ENCODE data around the gene IP6K3.
A peak's percentile ranks its signal among the peaks of the same experiment; 100 is the strongest.

The IP6K3 gene

DNA sequence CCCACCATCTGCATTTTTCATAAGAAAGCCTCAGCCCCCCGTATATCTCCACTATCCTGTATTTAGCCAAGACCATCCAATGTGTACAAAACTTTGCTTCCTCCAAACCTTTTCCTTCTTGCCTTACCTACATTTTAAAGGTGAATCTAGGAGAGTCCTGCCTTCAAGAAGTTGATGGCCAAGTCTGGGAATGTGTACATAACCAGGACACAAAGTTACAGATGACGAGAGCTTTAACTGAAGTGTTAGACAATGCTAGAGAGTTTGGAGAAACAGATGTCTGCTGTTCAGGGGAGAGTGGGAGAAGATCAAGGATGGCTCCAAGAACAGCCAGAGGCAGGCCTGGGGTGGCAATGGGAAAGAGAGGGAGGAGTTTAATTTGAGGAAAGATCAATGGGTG is 32.9 kb downstream of the IP6K3 start:
- peak overlapping the region; percentile 92 for H3K27ac ChIP-seq
- no peak for TF ChIP-seq ZFX (IDR thresholded peaks at IDR 0.05)
- TF ChIP-seq, protein P1, sequence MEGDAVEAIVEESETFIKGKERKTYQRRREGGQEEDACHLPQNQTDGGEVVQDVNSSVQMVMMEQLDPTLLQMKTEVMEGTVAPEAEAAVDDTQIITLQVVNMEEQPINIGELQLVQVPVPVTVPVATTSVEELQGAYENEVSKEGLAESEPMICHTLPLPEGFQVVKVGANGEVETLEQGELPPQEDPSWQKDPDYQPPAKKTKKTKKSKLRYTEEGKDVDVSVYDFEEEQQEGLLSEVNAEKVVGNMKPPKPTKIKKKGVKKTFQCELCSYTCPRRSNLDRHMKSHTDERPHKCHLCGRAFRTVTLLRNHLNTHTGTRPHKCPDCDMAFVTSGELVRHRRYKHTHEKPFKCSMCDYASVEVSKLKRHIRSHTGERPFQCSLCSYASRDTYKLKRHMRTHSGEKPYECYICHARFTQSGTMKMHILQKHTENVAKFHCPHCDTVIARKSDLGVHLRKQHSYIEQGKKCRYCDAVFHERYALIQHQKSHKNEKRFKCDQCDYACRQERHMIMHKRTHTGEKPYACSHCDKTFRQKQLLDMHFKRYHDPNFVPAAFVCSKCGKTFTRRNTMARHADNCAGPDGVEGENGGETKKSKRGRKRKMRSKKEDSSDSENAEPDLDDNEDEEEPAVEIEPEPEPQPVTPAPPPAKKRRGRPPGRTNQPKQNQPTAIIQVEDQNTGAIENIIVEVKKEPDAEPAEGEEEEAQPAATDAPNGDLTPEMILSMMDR (conservative IDR thresholded peaks at IDR 0.05): no peak

DNA sequence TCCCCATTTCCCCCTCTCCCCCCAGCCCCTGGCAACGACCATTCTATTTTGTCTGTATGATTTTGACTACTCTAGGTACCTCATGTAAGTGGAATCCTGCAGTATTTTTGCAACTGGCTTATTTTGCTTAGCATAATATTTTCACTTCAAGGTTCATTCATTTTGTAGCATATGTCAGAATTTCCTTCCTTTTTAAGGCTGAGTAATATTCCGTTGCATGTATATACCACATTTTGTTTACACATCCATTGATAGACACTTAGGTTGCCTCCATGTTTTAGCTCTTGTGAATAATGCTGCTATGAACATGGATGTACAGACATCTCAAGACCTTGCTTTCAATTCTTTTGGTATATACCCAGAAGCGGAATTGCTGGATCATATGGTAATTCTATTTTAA is 33.8 kb downstream of the IP6K3 start:
- TF ChIP-seq, protein P1 (conservative IDR thresholded peaks at IDR 0.05): no peak
- H3K27ac ChIP-seq: peak overlapping the region; percentile 91

DNA sequence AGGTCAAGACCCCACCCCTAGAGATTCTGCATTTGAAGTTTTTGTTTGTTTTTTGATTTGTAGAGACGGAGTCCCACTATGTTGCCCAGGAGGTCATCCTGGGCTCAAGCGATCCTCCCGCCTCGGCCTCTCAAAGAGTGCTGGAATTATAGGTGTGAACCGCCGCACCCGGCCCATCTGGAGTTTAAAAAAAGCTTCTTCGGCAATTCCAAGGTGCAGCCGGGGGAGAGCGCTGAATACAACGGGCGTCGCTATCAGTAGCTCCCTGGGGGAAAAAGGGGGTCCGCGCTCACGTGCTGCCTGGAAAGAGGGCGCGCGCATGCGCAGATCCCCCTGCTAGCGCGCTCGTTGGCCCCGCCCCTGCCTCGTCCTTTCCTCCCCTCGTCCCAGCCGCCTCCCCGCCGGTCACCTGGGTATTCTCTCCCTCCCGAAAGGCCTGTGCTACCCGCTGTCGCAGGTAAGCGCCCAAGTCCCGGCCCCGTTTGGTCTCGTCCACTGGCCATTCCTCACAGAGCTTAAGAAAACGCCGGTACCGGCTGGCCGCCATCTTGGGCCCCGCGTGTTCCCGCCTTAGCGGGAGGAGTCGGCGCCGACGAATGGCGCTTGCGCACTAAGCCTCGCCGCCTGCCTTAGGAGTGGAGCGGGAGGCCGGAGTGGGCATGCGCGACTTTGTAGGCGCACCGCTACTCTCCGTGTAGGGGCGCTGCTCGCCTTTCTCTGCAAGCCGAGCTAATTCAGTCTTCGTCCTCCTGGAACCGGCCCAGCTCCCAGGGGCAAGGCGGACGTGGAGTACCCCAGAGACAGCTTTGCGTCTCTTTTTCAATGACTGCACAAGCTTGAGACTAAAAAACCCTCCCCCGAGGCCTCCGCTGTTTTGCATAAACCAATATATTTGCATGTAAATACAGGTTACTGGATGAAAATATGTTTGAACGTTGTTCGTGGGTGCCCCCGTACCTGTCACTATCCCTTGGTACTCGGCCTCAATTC is 35.3 kb downstream of the IP6K3 start, which contains the start of gene UQCC2:
UQCC2 (minus strand) TSS at position 561 of the 990 bp plus-strand sequence; CDS start at position 547, 14 bp downstream.
- no peak for TF ChIP-seq ZFX (IDR thresholded peaks at IDR 0.05)
- TF ChIP-seq, protein P1 (conservative IDR thresholded peaks at IDR 0.05): peak; percentile 83
- H3K27ac ChIP-seq: peak within 1 kb of the TSS; percentile 91

DNA sequence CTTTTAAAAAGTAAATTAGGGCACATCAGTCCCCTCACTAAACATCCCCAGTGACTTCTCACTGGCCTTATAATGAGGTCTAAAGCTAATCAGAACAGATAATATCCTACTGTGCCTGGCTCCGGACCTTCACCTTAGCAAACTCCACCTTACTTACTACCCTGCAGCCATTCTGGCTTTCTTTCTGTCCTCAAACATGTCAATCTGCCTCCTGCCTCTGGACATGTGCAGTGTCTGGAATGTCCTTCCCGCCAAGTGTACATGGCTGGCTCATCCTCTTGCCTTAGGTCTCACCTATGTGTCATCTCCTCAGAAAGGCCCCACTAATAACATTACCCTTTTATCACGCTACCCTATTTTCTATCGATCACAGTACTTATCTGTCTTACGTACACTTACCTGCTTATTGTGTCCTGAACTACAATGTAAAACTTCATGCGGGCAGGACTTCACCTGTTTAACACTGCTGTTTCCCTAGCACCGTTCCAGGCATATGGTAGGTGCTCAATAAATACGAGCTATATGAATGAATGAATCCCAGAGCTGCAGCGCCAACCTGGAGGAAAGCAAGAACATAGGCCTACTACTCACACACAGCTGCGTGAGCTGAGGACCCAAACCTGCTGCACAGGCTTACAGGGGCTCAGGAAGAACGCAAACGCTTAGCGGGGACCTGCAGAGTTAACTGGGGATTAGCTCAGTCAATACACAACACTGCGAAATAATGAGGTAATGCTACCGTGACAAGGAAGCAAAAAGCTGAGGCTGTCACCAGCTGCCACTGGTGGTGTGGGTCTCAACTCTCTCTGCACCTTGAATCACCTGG is 36.2 kb downstream of the IP6K3 start:
- TF ChIP-seq ZFX (IDR thresholded peaks at IDR 0.05): no peak
- TF ChIP-seq, protein P1 (conservative IDR thresholded peaks at IDR 0.05): no peak
- H3K27ac ChIP-seq: peak overlapping the region; percentile 91

DNA sequence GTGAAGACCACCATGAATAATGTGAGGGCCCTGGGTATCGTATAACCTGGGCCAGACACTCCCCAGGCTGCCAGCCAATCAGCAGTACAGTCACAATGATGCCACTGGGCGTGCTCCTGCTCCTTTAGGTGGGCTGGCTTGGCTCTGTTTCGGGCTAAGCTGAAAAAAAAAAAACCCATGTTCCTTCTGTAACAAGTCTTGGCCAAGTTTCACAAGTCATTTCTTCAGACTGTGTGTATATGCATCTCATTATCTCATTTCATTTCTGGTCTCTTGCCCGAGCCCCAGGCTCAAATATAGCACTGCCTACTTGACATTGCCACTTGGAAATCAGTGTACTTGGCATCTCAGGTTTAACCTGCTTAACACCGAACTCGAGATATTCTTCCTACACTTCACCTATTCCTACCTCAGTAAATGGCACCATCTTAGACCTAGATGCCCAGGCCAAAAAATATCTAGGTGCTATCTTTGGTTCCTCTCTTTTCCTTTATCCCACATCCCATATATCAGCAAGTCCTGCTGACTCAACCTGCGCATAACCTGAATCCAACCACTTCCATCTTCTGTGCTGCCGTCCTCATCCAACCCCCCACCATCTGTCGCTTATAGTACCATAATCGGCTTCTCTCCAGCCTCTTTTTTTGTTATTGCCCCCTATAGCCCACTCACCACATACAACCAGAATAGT is 37.0 kb downstream of the IP6K3 start:
- TF ChIP-seq ZFX (IDR thresholded peaks at IDR 0.05): no peak
- TF ChIP-seq, protein P1 (conservative IDR thresholded peaks at IDR 0.05): no peak
- peak overlapping the region; percentile 91; the same call in 1 of the 2 replicates for H3K27ac ChIP-seq

DNA sequence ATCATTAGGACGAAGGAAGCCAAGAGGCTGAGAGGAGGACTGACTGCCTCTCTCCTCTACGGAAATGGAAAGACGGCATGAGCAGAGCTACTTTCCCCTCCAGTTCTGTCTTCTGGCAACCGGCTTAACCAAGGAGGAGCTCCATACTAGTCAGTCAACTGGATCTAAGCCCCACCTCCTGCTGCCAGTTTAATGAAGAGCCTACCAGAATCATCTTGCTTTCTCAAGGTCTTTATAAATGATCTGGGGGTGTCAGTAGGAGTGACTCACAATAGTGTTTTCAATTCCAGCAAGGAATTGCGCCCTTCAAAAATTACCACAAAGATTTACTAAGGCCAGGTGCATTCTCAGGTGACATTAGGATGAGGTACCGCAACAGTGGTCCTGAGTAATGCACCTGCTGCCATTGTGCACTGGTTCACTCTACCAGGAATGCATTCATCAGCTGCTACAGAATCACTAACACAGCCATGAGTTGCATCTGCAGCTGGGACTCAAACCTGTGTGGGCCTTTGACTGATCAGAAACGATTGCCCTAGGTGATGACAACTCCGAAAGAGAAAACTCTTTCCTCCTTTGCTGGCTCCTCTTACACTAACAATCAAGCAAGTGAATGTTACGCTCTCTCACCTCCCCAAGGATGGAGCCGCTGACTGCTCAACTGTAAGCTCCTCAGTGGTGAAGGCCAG is 38.0 kb downstream of the IP6K3 start:
- TF ChIP-seq ZFX (IDR thresholded peaks at IDR 0.05): no peak
- TF ChIP-seq, protein P1 (conservative IDR thresholded peaks at IDR 0.05): no peak
- no peak overlapping the region for H3K27ac ChIP-seq

Measured in C4-2B (cell line).